CD14-positive monocyte (primary cell): ENCODE data around the gene ZNF181. TPM values are rescaled to one million over a fixed set of nuclear protein-coding genes. Genes with fewer than 3 reads are reported as not detected.

Source experiments
- DNase-seq, 3 donors: peaks; one replicate each; pipeline ENCODE4 v3.0.0-alpha.2; 2011 to 2022
- H2AFZ ChIP-seq: 2 replicates; pipeline ENCODE4 v1.6.0; 2012; ENCODE audit warnings: mild to moderate bottlenecking, low read depth, low read length, inconsistent platforms; ENCODE audit not compliant: insufficient read depth, poor library complexity, severe bottlenecking
- H3K27ac ChIP-seq, 2 donors: 1 replicate in 1 of 2; 2 replicates in 1 of 2; pipeline ENCODE4 v1.5.1; 2012 to 2013; ENCODE audit warnings: low read length in 2 of 2, control low read depth in 1 of 2, inconsistent platforms in 1 of 2, low read depth in 1 of 2, mild to moderate bottlenecking in 1 of 2
- H3K27me3 ChIP-seq, 2 donors: one replicate each; pipeline versions ENCODE4 v1.6.0 to v1.6.1; 2011 to 2013; ENCODE audit warnings: low read length in 2 of 2; ENCODE audit not compliant: control insufficient read depth in 2 of 2, insufficient read depth in 2 of 2
- H3K36me3 ChIP-seq, 2 donors: replicated peaks in 1 of 2; 1 replicate in 1 of 2; 2 replicates in 1 of 2; pipeline versions ENCODE4 v1.5.1 to v1.6.1; 2012 to 2013; ENCODE audit warnings: low read length in 2 of 2, control low read depth in 1 of 2, inconsistent platforms in 1 of 2, mild to moderate bottlenecking in 1 of 2; ENCODE audit not compliant: insufficient read depth in 2 of 2, control insufficient read depth in 1 of 2
- H3K4me1 ChIP-seq, 2 donors: 1 replicate in 1 of 2; 2 replicates in 1 of 2; pipeline versions ENCODE4 v1.5.1 to v1.6.1; 2012 to 2013; ENCODE audit warnings: low read length in 2 of 2, control low read depth in 1 of 2, inconsistent platforms in 1 of 2, mild to moderate bottlenecking in 1 of 2, moderate library complexity in 1 of 2; ENCODE audit not compliant: insufficient read depth in 2 of 2, control insufficient read depth in 1 of 2
- H3K4me2 ChIP-seq: replicated peaks from 2 replicates; pipeline ENCODE3; 2012; ENCODE audit warnings: low read length, moderate library complexity, mild to moderate bottlenecking; ENCODE audit not compliant: poor library complexity, severe bottlenecking; ENCODE audit errors: extremely low read depth
- H3K4me3 ChIP-seq, 3 experiments: fragments of 200-600 bp in 1 of 3; sonication (generic) in 1 of 3; replicated peaks in 1 of 3; 1 replicate in 2 of 3; 2 replicates in 1 of 3; pipeline ENCODE4 v1.5.1; 2011 to 2013; ENCODE audit warnings: low read length in 3 of 3, mild to moderate bottlenecking in 3 of 3, control low read depth in 2 of 3, low read depth in 2 of 3, inconsistent platforms in 1 of 3, moderate library complexity in 1 of 3
- H3K79me2 ChIP-seq: 2 replicates; pipeline ENCODE4 v1.6.0; 2012; ENCODE audit warnings: mild to moderate bottlenecking, control low read depth, inconsistent platforms, low read length, moderate library complexity; ENCODE audit not compliant: insufficient read depth
- H3K9ac ChIP-seq: 2 replicates; pipeline ENCODE4 v1.6.0; 2017; ENCODE audit warnings: low read length, mild to moderate bottlenecking; ENCODE audit not compliant: insufficient read depth, poor library complexity, severe bottlenecking
- H3K9me3 ChIP-seq, 2 donors: replicated peaks in 1 of 2; 1 replicate in 1 of 2; 2 replicates in 1 of 2; pipeline versions ENCODE4 v1.5.1 to v1.6.1; 2012 to 2013; ENCODE audit warnings: low read length in 2 of 2, control low read depth in 1 of 2; ENCODE audit not compliant: control insufficient read depth in 1 of 2, insufficient read depth in 1 of 2
- H4K20me1 ChIP-seq: 2 replicates; pipeline ENCODE4 v1.6.0; 2012; ENCODE audit warnings: mild to moderate bottlenecking, low read length, control low read depth, moderate library complexity; ENCODE audit not compliant: insufficient read depth
- H3K27ac Mint-ChIP-seq, 7 donors: one replicate each; pipeline ENCODE4 v1.8.0; 2020; ENCODE audit warnings: mild to moderate bottlenecking in 7 of 7, mixed read lengths in 7 of 7, moderate library complexity in 6 of 7, inconsistent platforms in 2 of 7
- H3K27me3 Mint-ChIP-seq, 3 donors: one replicate each; pipeline ENCODE4 v1.8.0; 2021 to 2022; ENCODE audit warnings: low read depth in 3 of 3, mild to moderate bottlenecking in 3 of 3, mixed read lengths in 3 of 3, moderate library complexity in 3 of 3, inconsistent platforms in 1 of 3
- H3K36me3 Mint-ChIP-seq, 2 donors: one replicate each; pipeline ENCODE4 v1.8.0; 2020; ENCODE audit warnings: mixed read lengths in 2 of 2, inconsistent platforms in 1 of 2, mild to moderate bottlenecking in 1 of 2
- H3K4me1 Mint-ChIP-seq: one replicate; pipeline ENCODE4 v1.8.0; 2020; ENCODE audit warnings: mild to moderate bottlenecking, mixed read lengths
- H3K4me3 Mint-ChIP-seq, 2 donors: one replicate each; pipeline ENCODE4 v1.8.0; 2020; ENCODE audit warnings: mild to moderate bottlenecking in 2 of 2, mixed read lengths in 2 of 2, moderate library complexity in 1 of 2
- H3K9me3 Mint-ChIP-seq, 7 donors: one replicate each; pipeline ENCODE4 v1.8.0; 2020 to 2022; ENCODE audit warnings: mixed read lengths in 7 of 7, mild to moderate bottlenecking in 6 of 7, moderate library complexity in 6 of 7, inconsistent platforms in 2 of 7
- CTCF ChIP-seq: fragments of 200-600 bp; IDR thresholded peaks from one replicate; pipeline ENCODE4 v1.8.0; 2022; ENCODE audit warnings: antibody characterized with exemption, mild to moderate bottlenecking
- WGBS: methylation state at CpG from one replicate; pipeline ENCODE4 v1.1.5; 2013; ENCODE audit warnings: missing lambda C conversion rate; ENCODE audit not compliant: insufficient coverage; 5-methylcytosine and 5-hydroxymethylcytosine counted together
- intact Hi-C, 2 donors: fragments of 100-400 bp; cut with micrococcal nuclease; formaldehyde crosslinking; loops; one replicate each; pipeline versions ENCODE4 v1.15.0 to v1.15.1; 2023
- polyA plus RNA-seq, 3 donors: library from polyadenylated mRNA; depleted of rRNA in 1 of 3; unstranded in 2 of 3; stranded (reverse) in 1 of 3; fragments of 300-500 nt in 2 of 3; fragments of >200 nt in 1 of 3; fragmentation: Illumina TruSeq in 2 of 3; gene quantifications; 1 replicate in 2 of 3; 2 replicates in 1 of 3; pipeline ENCODE4 v1.2.3, GENCODE V29; 2012 to 2021

ZNF181 gene
- polyA plus RNA-seq, 3 donors: 2.3 to 5.7 (median 3.0) TPM

GRCh38 chr19:34793565-34793964 is 59.5 kb downstream of the ZNF181 start:
- H3K36me3 Mint-ChIP-seq: no peaks in the 10 kb centered on the region

GRCh38 chr19:34794066-34794960 is 60.3 kb downstream of the ZNF181 start:
- Histone ChIP-seq H3K9me3 (peaks cover 30 to 33% of the 10 kb centered on the region in 2 donors), H4K20me1 (no peaks in the 10 kb centered on the region), H3K9ac (no peak overlapping the region), H3K27ac (no peak overlapping the region), H3K4me2 (no peak overlapping the region), H3K79me2 (no peaks in the 10 kb centered on the region), H3K4me1 (no peaks in the 10 kb centered on the region), H3K27me3 (no peaks in the 10 kb centered on the region), H2AFZ (no peak overlapping the region), H3K36me3 (no peaks in the 10 kb centered on the region), H3K4me3 (no peak overlapping the region)
- intact Hi-C loops: no loop called here
- Mint-ChIP-seq H3K4me3 (no peak overlapping the region), H3K27ac (no peak overlapping the region), H3K36me3 (no peaks in the 10 kb centered on the region), H3K9me3 (peaks cover 16 to 53% (median 43%) of the 10 kb centered on the region in 7 donors), H3K27me3 (peaks cover 0 to 3% (median 0%) of the 10 kb centered on the region in 3 donors), H3K4me1 (no peaks in the 10 kb centered on the region)
- TF ChIP-seq CTCF: no peak
- DNase-seq: no peak
- 85% methylated on average over 4 of the region's 9 CpGs for WGBS

More at GRCh38 chr19:34793565-34793964, 59.5 kb downstream of the ZNF181 start:
- H3K4me1 ChIP-seq: no peaks in the 10 kb centered on the region
- no peaks in the 10 kb centered on the region for H3K79me2 ChIP-seq
- intact Hi-C loops: no loop called here
- Mint-ChIP-seq H3K4me1 (no peaks in the 10 kb centered on the region), H3K27me3 (peaks cover 0 to 3% (median 0%) of the 10 kb centered on the region in 3 donors), H3K9me3 (peaks cover 16 to 46% (median 39%) of the 10 kb centered on the region in 7 donors), H3K4me3 (no peak overlapping the region), H3K27ac (peak overlapping the region in 1 of 7 donors; percentile 55)
- DNase-seq: no peak
- H3K4me3 ChIP-seq: no peak overlapping the region
- H4K20me1 ChIP-seq: no peaks in the 10 kb centered on the region
- H3K9me3 ChIP-seq: peaks cover 25 to 26% of the 10 kb centered on the region in 2 donors
- H3K27ac ChIP-seq: no peak overlapping the region
- H2AFZ ChIP-seq: no peak overlapping the region
- H3K4me2 ChIP-seq: no peak overlapping the region
- no peak overlapping the region for H3K9ac ChIP-seq
- H3K27me3 ChIP-seq: no peaks in the 10 kb centered on the region
- no peaks in the 10 kb centered on the region for H3K36me3 ChIP-seq
- no peak for TF ChIP-seq CTCF
- WGBS: 79% methylated on average over 2 of the region's 3 CpGs

Other genes with a start within 250 kb of the ZNF181 start
- gene SCGB2B2, start 57.1 kb upstream of the ZNF181 start, polyA plus RNA-seq: under 1 TPM in 1 of 3 donors, not detected in 2; 0.05 TPM
- gene ZNF302, start 56.6 kb upstream of the ZNF181 start, polyA plus RNA-seq: 1 to 10 TPM; 3.2 to 9.0 (median 4.4) TPM
- gene ZNF599, start 39.0 kb downstream of the ZNF181 start, polyA plus RNA-seq: under 1 TPM; 0.85 to 0.99 (median 0.91) TPM
- gene ZNF30, start 192.7 kb downstream of the ZNF181 start, polyA plus RNA-seq: 1 to 10 TPM in 1 of 3 donors, under 1 TPM in 2; 0.13 to 1.7 (median 0.29) TPM
- gene ZNF792, start 230.0 kb downstream of the ZNF181 start, polyA plus RNA-seq: 1 to 10 TPM; 1.3 to 3.3 (median 1.7) TPM